GM11168 (cell line): ENCODE measurements around the gene ABCC9.
"Not testable (repeated sequence)": the region's sequence is repeated elsewhere in the genome, so short reads cannot be mapped to it uniquely, and the experiment has no call there.

Experiments used
- in situ Hi-C: fragments of 300-500 bp; cut with MboI; formaldehyde crosslinking; loops from one replicate; pipeline ENCODE4 v1.12.0; 2022; ENCODE audit warnings: low sequenced_read_pairs; ENCODE audit not compliant: unreplicated experiment

The ABCC9 gene

DNA sequence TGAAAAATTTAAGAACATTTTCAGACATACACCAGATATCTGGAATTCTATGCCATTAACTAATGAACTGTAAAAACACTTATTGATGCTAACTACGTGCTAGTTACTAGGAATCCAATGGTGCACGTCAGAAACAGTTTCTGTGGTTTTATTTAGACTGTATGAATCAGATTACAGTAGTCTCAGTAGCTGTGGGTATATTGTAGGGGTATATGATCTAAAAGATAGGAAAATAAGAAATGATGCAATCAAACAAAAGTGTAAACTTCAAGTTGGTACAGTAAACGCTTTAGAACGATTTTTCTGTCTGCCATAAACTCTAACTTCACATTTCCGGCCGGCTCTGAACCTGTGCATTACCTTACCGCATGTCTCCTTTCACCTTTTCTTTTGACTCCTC is 2.3 kb downstream of the ABCC9 start:
- in situ Hi-C loops: no loop called here

DNA sequence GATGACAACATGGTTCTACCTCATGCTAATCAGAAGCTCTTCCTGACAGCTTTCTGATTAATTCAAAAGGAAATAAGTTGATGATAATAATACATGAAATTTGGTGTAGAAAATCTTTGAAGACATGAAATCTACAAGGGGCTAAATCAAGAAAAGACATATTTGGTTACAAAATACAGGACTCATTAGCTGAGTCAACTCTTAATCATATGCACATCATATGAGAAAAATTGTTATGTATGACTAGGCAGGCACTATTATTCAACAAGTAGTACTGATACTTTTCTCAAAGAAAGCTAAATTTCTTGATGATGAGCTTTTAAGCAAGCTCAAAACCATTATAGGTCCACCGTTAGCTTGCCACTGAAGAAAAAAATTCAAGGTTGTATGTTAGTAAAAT is 7.1 kb downstream of the ABCC9 start:
- in situ Hi-C loops: no loop called here

GRCh38 chr12:21933656-21934055 is 7.6 kb downstream of the ABCC9 start:
- in situ Hi-C loops: no loop called here

DNA sequence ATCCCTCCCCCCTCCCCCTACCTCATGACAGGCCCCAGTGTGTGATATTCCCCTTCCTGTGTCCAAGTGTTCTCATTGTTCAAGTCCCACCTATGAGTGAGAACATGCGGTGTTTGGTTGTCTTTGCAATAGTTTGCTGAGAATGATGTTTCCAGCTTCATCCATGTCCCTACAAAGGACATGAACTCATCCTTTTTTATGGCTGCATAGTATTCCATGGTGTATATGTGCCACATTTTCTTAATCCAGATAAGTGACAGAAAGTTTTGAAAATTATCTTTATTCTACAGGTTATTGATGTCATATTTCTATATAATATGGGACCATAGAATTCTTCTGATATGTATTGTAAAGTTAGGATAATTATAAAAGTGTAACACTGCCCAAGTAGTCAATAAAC is 11.3 kb downstream of the ABCC9 start:
- in situ Hi-C loops: not testable (repeated sequence)

- in situ Hi-C loops: no loop called here
Observed at GRCh38 chr12:21925296-21925913, 15.8 kb downstream of the ABCC9 start.

- in situ Hi-C loops: no loop called here
Observed at GRCh38 chr12:21921436-21921835, 19.8 kb downstream of the ABCC9 start.

GRCh38 chr12:21918456-21918855 is 22.8 kb downstream of the ABCC9 start:
- in situ Hi-C loops: no loop called here

DNA sequence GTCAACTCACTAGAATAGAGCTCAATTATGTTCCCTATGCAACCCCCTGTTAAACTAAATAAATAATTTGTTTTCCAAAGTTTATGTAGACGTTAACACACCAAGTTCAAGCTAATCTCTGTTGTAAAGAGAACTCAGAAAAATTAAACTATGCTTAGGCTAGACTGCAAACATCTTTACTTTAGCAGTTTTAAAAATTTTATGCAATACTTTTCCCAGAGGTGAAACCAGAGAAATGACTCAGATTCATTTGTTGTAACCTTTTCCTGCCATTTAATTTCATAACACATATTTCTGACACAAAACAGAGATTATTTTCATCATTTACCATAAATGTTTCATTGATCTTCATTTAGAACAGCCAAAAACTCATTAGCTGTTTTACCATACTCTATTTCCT is 27.4 kb downstream of the ABCC9 start:
- in situ Hi-C loops: no loop called here

GRCh38 chr12:21912318-21912717 is 28.9 kb downstream of the ABCC9 start:
- in situ Hi-C loops: no loop called here

DNA sequence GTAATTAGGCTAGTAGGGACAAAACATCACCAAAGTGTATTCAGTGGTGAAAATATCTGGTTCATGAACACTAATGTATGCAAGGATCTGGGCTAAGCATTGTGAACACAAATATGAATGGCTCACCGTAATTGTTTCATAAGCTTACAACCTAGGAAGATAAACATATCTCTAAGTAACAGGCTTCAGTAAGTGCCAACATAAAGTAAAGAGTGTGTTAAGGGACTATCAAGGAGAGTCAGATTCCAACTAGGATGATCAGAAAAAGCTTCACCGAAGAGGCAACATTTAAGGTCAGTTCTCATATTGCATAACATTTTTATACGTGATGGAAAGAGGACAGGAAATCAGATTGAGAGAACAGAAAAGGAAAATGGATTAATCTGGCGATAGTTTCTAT is 29.4 kb downstream of the ABCC9 start:
- in situ Hi-C loops: no loop called here

GRCh38 chr12:21910657-21911056 is 30.6 kb downstream of the ABCC9 start:
- in situ Hi-C loops: no loop called here

DNA sequence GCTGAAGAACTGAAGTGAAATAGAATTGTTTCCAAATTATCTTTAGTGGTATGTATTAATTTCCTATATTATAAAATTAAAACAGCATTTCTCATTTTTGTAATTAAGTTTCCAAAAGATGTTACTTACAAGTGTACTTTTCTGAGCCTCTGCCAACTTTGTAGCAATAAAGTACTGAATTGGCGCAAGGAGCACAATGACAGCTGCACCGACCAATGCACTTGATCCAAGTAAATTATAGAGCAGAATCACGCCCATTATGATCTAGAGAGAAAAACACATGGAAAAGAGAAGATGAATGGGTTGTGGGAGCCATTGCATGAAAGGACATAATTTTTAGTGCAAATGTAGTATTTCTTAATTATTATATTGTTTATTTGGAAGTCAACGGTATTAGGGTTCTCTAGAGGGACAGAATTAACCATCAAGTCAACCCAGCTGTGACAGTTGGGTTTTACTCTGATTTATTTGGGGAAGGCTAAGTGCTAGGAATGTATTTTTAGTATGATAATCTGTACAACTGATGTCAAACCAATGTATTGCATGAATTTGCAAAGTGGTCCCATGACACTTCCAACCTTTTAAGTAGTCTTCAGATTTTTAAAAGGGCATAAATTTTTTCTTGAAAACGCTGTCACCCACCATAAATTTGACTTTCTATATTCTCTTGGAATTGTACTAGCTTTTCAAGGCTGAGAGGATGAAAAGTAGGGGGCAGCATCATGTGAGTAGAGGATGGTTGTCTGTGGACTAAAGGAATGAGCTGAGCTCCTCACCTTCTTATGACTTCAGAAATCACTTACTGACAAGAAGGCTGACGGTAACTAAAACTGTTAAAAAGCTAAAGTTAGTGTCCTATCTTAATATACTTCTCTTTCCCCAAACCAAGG is 33.0 kb downstream of the ABCC9 start:
- in situ Hi-C loops: no loop called here

DNA sequence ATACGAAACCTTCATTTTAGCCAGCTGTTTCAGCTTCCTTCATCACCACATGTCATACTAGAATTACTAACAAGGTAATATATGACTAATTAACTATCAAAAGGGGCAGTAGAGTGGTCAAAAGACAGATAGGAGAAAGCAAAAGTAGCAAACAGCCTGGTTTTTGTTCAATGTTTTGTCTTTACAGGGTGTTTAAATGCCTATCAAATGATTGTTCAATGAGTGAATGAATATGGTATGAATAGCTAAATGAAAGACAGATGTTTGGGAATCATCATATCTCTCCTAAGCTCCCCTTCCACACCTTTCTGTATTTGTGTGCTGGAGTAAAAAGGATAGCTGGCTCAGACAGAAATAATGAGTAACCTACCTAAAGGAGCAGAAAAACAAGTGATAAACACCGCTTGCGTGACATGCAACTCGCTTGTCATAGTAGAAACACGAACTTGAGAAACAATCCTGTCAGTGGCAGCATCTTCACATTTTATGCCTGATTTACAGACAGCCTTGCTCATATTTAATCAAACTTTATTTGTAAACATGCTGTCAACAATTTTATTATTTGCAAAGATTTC is 34.2 kb downstream of the ABCC9 start:
- in situ Hi-C loops: no loop called here

DNA sequence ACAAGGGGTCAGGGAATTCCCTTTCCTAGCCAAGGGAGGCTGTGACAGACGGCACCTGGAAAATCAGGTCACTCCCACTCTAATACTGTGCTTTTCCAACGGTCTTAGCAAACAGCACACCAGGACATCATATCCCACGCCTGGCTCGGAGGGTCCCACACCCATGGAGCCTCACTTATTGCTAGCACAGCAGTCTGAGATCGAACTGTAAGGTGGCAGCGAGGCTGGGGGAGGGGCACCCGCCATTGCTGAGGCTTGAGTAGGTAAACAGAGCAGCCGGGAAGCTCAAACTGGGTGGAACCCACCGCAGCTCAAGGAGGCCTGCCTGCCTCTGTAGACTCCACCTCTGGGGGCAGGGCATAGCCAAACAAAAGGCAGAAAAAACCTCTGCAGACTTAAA is 41.7 kb downstream of the ABCC9 start:
- in situ Hi-C loops: not testable (repeated sequence)

- in situ Hi-C loops: no loop called here
Observed at GRCh38 chr12:21895651-21896050, 45.6 kb downstream of the ABCC9 start.

DNA sequence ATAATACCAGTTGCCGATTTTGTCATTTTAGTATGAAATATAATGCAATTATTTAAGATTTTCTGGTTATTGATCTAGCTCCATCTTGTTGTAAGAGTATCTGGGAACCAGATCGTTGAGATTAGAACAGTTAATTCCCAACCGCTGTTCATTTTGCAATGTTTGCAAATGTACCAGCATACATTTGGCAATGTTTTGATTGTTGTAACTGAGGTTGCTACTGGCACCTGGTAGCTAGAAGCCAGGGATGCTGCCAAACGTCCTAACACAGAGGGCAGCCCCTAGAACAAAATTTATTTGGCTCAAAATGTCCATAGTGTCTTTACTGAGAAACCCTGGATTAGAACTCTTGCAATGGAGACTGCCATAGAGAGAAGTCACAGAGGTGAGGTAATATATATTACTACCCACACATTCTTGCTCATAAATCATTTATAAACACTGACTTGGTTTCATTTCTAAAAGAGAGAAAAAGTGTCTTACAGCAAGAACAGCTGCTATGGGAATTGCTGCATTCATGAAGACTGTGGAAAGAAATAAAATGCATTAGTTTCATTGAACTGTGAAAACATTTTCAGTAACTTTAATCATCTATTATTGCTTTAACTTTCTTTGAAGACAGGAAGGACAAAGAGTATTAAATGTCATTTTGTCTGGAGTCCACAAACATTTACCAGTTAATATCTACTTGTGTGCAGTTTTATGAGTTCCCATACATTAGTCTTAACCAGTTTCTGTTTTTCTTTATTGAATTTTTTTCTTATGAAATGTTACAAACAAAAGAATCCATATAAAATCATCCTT is 46.2 kb downstream of the ABCC9 start:
- in situ Hi-C loops: no loop called here

- in situ Hi-C loops: no loop called here
Observed at GRCh38 chr12:21893924-21894323, 47.3 kb downstream of the ABCC9 start.

GRCh38 chr12:21892341-21892740 is 48.9 kb downstream of the ABCC9 start:
- in situ Hi-C loops: no loop called here

DNA sequence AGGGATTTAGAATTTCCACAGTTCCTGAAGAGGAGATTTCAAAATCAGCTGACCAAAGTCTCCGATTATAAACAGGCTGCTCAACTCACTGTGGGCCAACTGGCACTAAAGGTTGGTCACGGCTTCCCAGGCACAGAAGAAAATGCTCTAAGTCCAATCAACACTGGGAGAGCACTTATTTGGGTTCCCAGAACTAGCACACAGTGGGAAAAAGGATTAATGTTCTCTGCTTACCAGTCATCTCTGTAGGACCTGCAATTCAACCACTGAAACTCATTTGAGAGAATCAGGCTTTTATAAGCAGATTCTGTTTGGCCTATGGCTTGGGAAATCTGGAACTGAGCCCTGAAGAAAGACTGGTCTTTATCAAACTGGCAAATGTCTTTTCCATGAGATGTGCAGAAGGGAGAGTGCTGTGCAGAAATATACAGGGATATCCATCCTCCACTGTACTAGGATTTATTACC is 49.4 kb downstream of the ABCC9 start:
- in situ Hi-C loops: no loop called here

GRCh38 chr12:21888276-21888863 is 52.9 kb downstream of the ABCC9 start:
- in situ Hi-C loops: no loop called here
